ENCODE data around the gene PDE4D.

DNA sequence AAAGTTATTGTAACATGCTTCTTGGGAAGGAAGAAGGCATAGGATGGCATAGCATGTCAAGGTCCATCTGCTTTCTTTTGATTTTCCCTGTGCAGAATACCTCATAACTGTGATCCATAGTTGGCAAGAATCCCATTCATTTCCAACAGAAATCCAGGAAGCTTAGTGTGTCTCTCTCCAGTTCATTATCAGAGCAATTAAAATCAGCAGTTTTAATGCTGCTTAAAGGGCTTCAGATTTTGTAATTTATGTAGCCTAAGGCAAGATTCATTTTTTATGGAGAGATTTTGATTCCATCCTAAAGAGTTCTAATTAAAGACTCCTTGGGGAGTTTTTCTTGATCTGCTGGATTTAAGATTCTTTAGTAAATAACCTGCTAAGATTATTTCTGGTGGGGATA, 560.1 kb downstream of the PDE4D start:
- TF ChIP-seq, protein P1, sequence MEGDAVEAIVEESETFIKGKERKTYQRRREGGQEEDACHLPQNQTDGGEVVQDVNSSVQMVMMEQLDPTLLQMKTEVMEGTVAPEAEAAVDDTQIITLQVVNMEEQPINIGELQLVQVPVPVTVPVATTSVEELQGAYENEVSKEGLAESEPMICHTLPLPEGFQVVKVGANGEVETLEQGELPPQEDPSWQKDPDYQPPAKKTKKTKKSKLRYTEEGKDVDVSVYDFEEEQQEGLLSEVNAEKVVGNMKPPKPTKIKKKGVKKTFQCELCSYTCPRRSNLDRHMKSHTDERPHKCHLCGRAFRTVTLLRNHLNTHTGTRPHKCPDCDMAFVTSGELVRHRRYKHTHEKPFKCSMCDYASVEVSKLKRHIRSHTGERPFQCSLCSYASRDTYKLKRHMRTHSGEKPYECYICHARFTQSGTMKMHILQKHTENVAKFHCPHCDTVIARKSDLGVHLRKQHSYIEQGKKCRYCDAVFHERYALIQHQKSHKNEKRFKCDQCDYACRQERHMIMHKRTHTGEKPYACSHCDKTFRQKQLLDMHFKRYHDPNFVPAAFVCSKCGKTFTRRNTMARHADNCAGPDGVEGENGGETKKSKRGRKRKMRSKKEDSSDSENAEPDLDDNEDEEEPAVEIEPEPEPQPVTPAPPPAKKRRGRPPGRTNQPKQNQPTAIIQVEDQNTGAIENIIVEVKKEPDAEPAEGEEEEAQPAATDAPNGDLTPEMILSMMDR (IDR thresholded peaks at IDR 0.05) = no peak
- TF ChIP-seq EZH2phosphoT487 (IDR thresholded peaks at IDR 0.05) = no peak

All from neural progenitor cell (in vitro differentiated cells).